A673 (cell line): ENCODE data around the gene IMMP2L. TPM values are rescaled to one million over a fixed set of nuclear protein-coding genes. Genes with fewer than 3 reads are reported as not detected.

ENCODE experiments used
- BruUV-seq: library from RNA; stranded (reverse); fragments of 400-500 nt; replicated peaks from 2 replicates; lab custom pipeline; 2021; lab: Mats Ljungman, UMichigan
- CTCF ChIA-PET: fragments of 300-600 bp; sonication (Branson Sonifier 250); formaldehyde crosslinking; loops from one replicate; lab custom pipeline; 2022; ENCODE audit warnings: antibody characterized with exemption; lab: Charles Lee
- POLR2A ChIA-PET: fragments of 300-600 bp; sonication (Branson Sonifier 250); formaldehyde crosslinking; loops from one replicate; lab custom pipeline; 2022; ENCODE audit warnings: antibody characterized with exemption; ENCODE audit not compliant: low non-redundant PET; lab: Charles Lee
- DNase-seq: peaks from one replicate; pipeline ENCODE4 v3.0.0-alpha.2; 2015; ENCODE audit warnings: low spot score
- H3K27ac ChIP-seq: fragments of 200-600 bp; sonication (generic); 2 replicates; pipeline ENCODE4 v1.5.1; 2016; ENCODE audit warnings: mixed run types, low read depth, mild to moderate bottlenecking, mixed read lengths, antibody characterized with exemption, low read length; ENCODE audit not compliant: poor library complexity, severe bottlenecking
- H3K27me3 ChIP-seq: fragments of 200-600 bp; sonication (generic); replicated peaks from 2 replicates; pipeline ENCODE4 v1.6.1; 2017; ENCODE audit warnings: mixed run types, low read depth, mild to moderate bottlenecking, mixed read lengths, antibody characterized with exemption, low read length; ENCODE audit not compliant: insufficient read depth, poor library complexity
- H3K36me3 ChIP-seq: fragments of 200-600 bp; sonication (generic); 2 replicates; pipeline ENCODE4 v1.6.1; 2016; ENCODE audit warnings: mixed run types, mild to moderate bottlenecking, mixed read lengths, antibody characterized with exemption, low read length; ENCODE audit not compliant: insufficient read depth, poor library complexity, severe bottlenecking
- H3K4me1 ChIP-seq: fragments of 200-600 bp; sonication (generic); 2 replicates; pipeline ENCODE4 v1.6.1; 2017; ENCODE audit warnings: mixed run types, mild to moderate bottlenecking, mixed read lengths, antibody characterized with exemption, low read length; ENCODE audit not compliant: insufficient read depth, poor library complexity, severe bottlenecking
- H3K4me3 ChIP-seq: fragments of 200-600 bp; sonication (generic); 2 replicates; pipeline ENCODE4 v1.5.1; 2016; ENCODE audit warnings: low read depth, mixed run types, mild to moderate bottlenecking, mixed read lengths, low read length; ENCODE audit not compliant: poor library complexity, severe bottlenecking
- H3K9me3 ChIP-seq: fragments of 200-600 bp; sonication (generic); 2 replicates; pipeline ENCODE4 v1.6.1; 2016; ENCODE audit warnings: mixed run types, low read depth, mild to moderate bottlenecking, mixed read lengths, antibody characterized with exemption, low read length; ENCODE audit not compliant: poor library complexity, severe bottlenecking
- CTCF ChIP-seq: fragments of 300-800, 200-600 bp; sonication (generic); conservative IDR thresholded peaks from 2 replicates; pipeline ENCODE4 v1.5.1; 2017; ENCODE audit warnings: low read depth, mild to moderate bottlenecking, antibody characterized with exemption, low read length, moderate library complexity, mixed read lengths
- EZH2 ChIP-seq: fragments of 200-600 bp; sonication (generic); IDR thresholded peaks from 2 replicates; pipeline ENCODE4 v1.6.1; 2017; ENCODE audit warnings: borderline replicate concordance, low read depth, mild to moderate bottlenecking, mixed read lengths, antibody characterized with exemption, low read length; ENCODE audit not compliant: poor library complexity, severe bottlenecking
- intact Hi-C: fragments of 100-400 bp; cut with micrococcal nuclease; formaldehyde crosslinking; loops from one replicate; pipeline ENCODE4 v1.10.0; 2022; ENCODE audit not compliant: unreplicated experiment
- total RNA-seq: library from RNA; stranded (reverse); gene quantifications from 2 replicates; pipeline ENCODE4 v1.2.3, GENCODE V29; 2021

The IMMP2L gene
- total RNA-seq, 1 experiment from 2014 or later: 10.0 TPM

- H3K4me1 ChIP-seq: no peaks in the 10 kb centered on the region
- H3K27ac ChIP-seq: no peak overlapping the region
- H3K9me3 ChIP-seq: no peaks in the 10 kb centered on the region
- ChIA-PET POLR2A (no interaction called here), CTCF (no interaction called here)
- intact Hi-C loops: no loop called here
- DNase-seq: no peak
- TF ChIP-seq CTCF (no peak), EZH2 (no peak)
- H3K36me3 ChIP-seq: no peaks in the 10 kb centered on the region
- no peak overlapping the region for H3K4me3 ChIP-seq
- no peaks in the 10 kb centered on the region for H3K27me3 ChIP-seq
- no TSS peak for BruUV-seq
These were observed 510.5 kb downstream of the IMMP2L start for GRCh38 chr7:111051832-111052231.

GRCh38 chr7:111050875-111051416 is 511.3 kb downstream of the IMMP2L start:
- POLR2A ChIA-PET: no interaction called here
- Histone ChIP-seq H3K27me3 (no peaks in the 10 kb centered on the region), H3K27ac (no peak overlapping the region), H3K4me1 (no peaks in the 10 kb centered on the region), H3K9me3 (no peaks in the 10 kb centered on the region), H3K4me3 (no peak overlapping the region), H3K36me3 (no peaks in the 10 kb centered on the region)
- CTCF ChIA-PET: no interaction called here
- no TSS peak for BruUV-seq
- intact Hi-C loops: no loop called here
- DNase-seq: no peak
- no peak for TF ChIP-seq EZH2
- no peak for TF ChIP-seq CTCF

GRCh38 chr7:111049971-111050680 is 512.2 kb downstream of the IMMP2L start:
- BruUV-seq: no TSS peak
- intact Hi-C loops: no loop called here
- POLR2A ChIA-PET: no interaction called here
- DNase-seq: no peak
- no peak for TF ChIP-seq EZH2
- TF ChIP-seq CTCF: no peak
- no peak overlapping the region for H3K4me3 ChIP-seq
- H3K27ac ChIP-seq: no peak overlapping the region
- no peaks in the 10 kb centered on the region for H3K9me3 ChIP-seq
- CTCF ChIA-PET: no interaction called here
- no peaks in the 10 kb centered on the region for H3K27me3 ChIP-seq
- no peaks in the 10 kb centered on the region for H3K36me3 ChIP-seq
- H3K4me1 ChIP-seq: no peaks in the 10 kb centered on the region
